GM10248 (cell line): Measurements from ENCODE around the gene UGGT2.

Experiments
- CTCF ChIA-PET: fragments of 300-600 bp; sonication (Branson Sonifier 250); formaldehyde crosslinking; extraction: SDS; loops from one replicate; lab custom pipeline; 2021; ENCODE audit warnings: antibody characterized with exemption; lab: Yijun Ruan, JAX
- POLR2A ChIA-PET: fragments of 350-650 bp; sonication (Branson Sonifier 250); formaldehyde crosslinking; extraction: SDS; loops from one replicate; lab custom pipeline; 2020; ENCODE audit warnings: antibody characterized with exemption; lab: Yijun Ruan, JAX
- DNase-seq: peaks from one replicate; pipeline ENCODE4 v3.0.0; 2012; ENCODE audit errors: extremely low spot score
- TF ChIP-seq, protein P1 (sequence below): IDR thresholded peaks from 2 replicates; pipeline ENCODE4 v1.5.1; 2012; ENCODE audit warnings: mild to moderate bottlenecking, low read depth; ENCODE audit errors: extremely low read depth, missing control alignments, control extremely low read depth

The UGGT2 gene

DNA sequence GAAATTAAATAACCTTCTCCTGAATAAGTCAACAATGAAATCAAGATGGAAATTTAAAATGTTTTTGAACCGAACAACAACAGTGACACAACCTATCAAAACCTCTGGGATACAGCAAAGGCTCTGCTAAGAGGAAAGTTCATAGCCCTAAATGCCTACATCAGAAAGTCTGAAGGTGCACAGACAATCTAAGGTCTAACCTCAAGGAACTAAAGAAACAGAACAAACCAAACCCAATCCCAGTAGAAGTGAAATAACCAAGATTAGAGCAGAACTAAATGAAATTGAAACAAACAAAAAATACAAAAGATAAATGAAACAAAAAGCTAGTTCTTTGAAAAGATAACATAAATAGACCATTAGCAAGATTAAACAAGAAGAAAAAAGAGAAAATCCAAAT is 9.0 kb downstream of the UGGT2 start:
- DNase-seq = no peak
- ChIA-PET POLR2A (no interaction called here), CTCF (interaction anchor here (0.6 to 1.7 kb wide), 2 partner anchors 18 to 24 kb away, joined by 3 to 4 read pairs; no protein-coding TSS in a partner anchor)
- TF ChIP-seq, protein P1, sequence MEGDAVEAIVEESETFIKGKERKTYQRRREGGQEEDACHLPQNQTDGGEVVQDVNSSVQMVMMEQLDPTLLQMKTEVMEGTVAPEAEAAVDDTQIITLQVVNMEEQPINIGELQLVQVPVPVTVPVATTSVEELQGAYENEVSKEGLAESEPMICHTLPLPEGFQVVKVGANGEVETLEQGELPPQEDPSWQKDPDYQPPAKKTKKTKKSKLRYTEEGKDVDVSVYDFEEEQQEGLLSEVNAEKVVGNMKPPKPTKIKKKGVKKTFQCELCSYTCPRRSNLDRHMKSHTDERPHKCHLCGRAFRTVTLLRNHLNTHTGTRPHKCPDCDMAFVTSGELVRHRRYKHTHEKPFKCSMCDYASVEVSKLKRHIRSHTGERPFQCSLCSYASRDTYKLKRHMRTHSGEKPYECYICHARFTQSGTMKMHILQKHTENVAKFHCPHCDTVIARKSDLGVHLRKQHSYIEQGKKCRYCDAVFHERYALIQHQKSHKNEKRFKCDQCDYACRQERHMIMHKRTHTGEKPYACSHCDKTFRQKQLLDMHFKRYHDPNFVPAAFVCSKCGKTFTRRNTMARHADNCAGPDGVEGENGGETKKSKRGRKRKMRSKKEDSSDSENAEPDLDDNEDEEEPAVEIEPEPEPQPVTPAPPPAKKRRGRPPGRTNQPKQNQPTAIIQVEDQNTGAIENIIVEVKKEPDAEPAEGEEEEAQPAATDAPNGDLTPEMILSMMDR = no peak

DNA sequence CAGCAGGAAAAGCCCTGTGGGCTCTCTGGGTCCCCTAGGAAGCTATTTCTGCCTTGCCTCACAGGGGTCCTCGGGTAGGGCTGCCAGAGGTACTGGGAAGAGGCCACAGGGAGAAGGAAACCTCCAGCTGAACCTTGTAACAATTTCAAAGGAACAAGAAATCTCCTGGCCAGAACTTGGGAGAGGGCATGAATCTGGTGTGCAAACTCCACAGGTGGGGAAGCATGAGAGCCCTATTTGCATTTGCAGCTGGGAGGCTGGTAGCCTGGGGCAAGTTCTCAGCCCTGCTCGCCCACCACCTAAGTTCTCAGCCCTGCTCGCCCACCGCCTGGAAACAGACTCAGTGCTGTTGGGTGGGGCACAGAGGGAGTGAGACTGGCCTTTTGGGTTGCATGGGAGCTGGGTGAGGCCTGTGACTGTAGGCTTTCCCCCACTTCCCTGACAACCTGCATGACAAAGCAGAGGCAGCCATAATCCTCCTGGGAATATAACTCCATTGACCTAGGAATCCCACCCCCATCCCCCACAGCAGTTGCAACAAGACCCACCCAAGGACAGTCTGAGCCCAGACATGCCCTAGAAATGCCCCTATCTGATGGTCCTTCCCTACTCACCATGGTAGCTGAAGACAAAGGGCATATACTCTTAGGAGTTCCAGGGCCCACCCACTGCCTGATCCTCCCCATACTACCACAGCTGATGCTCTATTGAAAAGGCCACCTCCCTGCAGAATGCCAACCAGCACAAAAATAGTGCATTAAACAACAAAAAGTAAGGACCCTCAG is 11.7 kb downstream of the UGGT2 start:
- ChIA-PET POLR2A (no interaction called here), CTCF (interaction anchor here (0.6 to 1.5 kb wide), 2 partner anchors 9 to 18 kb away, joined by 3 to 4 read pairs; no protein-coding TSS in a partner anchor)

DNA sequence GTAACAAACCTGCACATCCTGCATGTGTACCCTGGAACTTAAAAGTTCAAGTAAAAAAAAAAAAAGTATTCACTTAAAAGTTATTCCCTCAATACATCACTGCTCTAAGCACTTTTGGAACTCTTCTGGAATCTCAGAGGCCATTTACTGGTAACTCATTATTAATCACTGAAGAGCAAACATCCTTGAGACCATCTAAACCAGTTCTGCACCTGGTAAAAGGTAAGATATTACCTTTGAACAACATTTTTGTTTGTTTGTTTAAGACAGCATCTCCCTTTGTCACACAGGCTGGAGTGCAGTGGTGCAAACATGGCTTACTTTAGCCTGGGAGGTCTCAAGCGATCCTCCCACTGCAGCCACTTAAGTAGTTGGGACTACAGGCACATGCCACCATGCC is 16.7 kb downstream of the UGGT2 start:
- TF ChIP-seq, protein P1 = no peak
- DNase-seq = no peak
- ChIA-PET POLR2A (no interaction called here), CTCF (no interaction called here)

More for the DNA sequence above, 11.7 kb downstream of the UGGT2 start:
- no peak for DNase-seq
- TF ChIP-seq, protein P1 = no peak

DNA sequence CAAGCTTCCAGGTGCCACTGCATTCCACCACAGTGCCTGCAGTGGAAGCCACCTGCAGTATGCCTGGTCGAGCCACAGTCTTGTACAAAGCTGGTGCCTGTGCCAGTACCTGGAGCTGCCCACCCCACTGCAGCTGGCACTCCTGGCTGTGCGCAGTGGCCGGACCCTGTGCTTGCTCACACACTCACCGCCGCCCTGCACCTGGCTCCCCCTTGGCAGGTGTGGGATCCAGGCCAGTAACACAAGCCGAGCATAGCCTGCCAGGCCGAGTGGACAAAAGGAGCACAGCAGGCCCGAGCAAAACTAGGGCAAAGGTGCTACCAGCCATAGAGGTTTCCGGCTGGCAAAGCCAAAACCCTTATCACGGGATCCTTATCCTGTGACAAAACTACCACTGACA is 18.5 kb downstream of the UGGT2 start:
- POLR2A ChIA-PET = no interaction called here
- no peak for DNase-seq
- CTCF ChIA-PET = interaction anchor here (2.8 kb wide), 1 partner anchor 14 kb away, joined by 16 read pairs; no protein-coding TSS in a partner anchor
- TF ChIP-seq, protein P1 = no peak

DNA sequence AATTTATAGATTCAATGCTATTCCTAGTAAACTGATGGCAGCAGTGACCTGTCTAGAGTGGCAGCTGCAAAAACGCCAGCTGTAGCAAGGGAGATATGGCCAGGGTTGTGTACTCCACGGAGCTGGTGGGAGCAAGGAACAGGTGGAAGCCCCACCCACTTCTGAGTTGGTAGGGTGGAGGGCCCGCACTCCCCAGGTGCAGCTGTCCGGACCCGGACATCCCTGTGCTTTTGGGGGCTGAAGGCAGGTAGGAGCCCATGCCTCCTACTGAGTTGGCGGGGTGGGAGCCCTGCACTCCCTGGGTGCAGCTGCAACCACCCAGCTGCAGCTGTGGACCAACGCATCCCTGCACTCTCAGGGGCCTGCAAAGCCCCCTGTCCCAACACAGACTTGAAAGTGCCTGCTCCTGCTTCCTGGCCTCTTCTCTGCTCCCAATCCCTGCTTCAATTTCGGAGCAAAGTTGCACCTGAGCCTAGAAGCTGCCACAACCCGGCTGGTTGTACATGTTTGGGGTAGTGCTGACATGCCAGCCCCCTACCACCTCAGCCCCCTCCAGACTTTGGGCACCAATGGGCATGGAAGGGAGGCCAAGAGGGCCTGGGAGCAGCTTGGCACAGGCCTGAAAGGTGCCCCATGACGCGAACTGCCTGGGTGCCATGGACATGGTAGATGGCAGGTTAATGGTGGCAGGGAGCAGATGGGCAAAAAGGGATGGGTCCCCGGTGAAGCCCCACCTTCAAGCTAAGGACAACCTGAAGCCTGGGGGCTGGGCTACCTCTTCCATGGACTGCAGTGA is 19.8 kb downstream of the UGGT2 start:
- POLR2A ChIA-PET = no interaction called here
- DNase-seq = no peak
- CTCF ChIA-PET = interaction anchor here (1.3 to 2.8 kb wide), 2 partner anchors 9 to 13 kb away, joined by 3 to 16 read pairs; no protein-coding TSS in a partner anchor
- TF ChIP-seq, protein P1 = no peak

DNA sequence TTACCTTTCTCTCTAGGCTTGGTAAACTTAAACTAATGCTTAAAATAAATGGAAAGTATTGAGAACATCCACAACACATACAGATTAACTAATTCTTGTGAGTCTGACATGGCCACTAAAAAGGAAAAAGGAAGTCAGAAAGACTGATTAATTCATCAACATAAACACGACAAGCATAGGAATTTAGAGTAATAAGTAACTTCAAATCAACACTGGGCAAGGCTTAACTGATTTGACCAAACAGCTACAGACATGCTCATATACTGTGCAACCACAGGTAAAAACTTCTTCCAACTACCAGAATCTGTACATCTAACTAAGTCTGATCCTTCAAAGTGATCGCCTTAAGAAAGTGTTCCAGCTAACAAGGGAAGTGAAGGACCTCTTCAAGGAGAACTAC is 20.5 kb downstream of the UGGT2 start:
- ChIA-PET POLR2A (no interaction called here), CTCF (interaction anchor here (1.3 to 2.8 kb wide), 2 partner anchors 9 to 12 kb away, joined by 3 to 16 read pairs; no protein-coding TSS in a partner anchor)
- no peak for DNase-seq
- TF ChIP-seq, protein P1 = no peak
